ENCODE data around the gene ATP5ME. TPM values are rescaled to one million over a fixed set of nuclear protein-coding genes. Genes with fewer than 3 reads are reported as not detected.

Gene ATP5ME
- polyA plus RNA-seq, 1 of the 3 experiments (the other 2 are of a cell fraction), result 1,185 TPM

DNA sequence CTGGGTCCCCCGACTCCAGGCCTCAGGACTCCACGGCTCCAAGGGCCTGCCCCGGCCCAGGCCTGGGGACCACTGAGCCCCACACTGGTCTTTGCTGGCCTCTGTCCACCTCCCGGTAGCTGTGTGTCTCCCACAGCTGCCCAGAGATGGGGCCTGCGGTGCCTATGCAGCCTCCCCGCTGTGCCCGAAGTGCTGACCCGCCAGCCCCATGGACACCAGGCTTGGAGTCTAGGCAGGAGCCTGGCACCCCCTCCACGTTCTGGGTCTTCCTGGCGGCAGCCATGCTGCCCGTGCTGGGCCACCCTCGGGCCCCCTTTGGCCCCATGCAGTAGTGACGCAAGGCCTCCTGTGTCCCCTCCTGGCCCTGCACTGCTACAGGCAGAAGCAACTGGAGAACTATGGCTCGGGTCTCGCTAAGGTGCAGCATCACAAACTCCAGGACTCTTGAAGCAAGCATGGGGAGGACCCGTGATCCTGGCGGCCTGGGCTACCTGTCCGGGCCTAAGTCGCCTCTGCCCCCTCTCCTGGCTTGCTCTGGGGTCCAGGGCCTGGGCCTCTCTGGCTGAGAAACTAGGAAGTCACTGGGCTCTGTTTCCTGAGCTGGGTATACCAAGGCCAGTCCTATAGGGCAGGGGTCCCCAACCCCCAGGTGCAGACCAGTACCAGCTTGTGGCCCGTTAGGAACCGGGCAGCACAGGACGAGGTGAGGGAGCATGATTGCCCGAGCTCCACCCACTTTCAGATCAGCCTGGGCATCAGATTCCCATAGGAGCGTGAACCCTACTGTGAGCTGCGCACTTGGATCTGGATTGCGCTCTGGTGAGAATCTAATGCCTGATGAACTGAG is 1.2 kb upstream of the ATP5ME start:
- Histone ChIP-seq H3K79me2 (ENCODE audit: insufficient read depth) (peaks cover 28% of the 10 kb centered on the region), H3K9me2 (no peaks in the 10 kb centered on the region), H4K20me1 (ENCODE audit: insufficient read depth) (no peaks in the 10 kb centered on the region), H3K4me2 (peak overlapping the region; percentile 99), H3K27ac (ENCODE audit: low read depth in 2 of 2, low read length in 1 of 2) (peak overlapping the region; percentile 63 to 84), H3K4me3 (ENCODE audit: low read depth in 2 of 2, low read length in 1 of 2) (peak overlapping the region; percentile 87 to 95), H3K4me1 (ENCODE audit: control insufficient read depth in 1 of 2, insufficient read depth in 2 of 2, low read depth in 1 of 2, low read length in 1 of 2) (peaks cover 6 to 27% of the 10 kb centered on the region in 2 experiments; a peak in 1 of 4 replicates), H2AFZ (ENCODE audit: low read depth) (0 out of 2 replicates have a peak overlapping the region, but pooled peaks have one; percentile 72), H3K9ac (peak overlapping the region; percentile 96), H3K27me3 (ENCODE audit: insufficient read depth) (no peaks in the 10 kb centered on the region), H3F3A (replicated peaks; ENCODE audit: insufficient read depth) (no peaks in the 10 kb centered on the region), H3K36me3 (replicated peaks in 1 of 2; ENCODE audit: control insufficient read depth in 1 of 2, insufficient read depth in 2 of 2, low read length in 1 of 2) (peaks cover 13 to 18% of the 10 kb centered on the region in 2 experiments), H3K9me3 (no peaks in the 10 kb centered on the region)
- peak; percentile 60 for DNase-seq
- ChIA-PET POLR2A (interaction anchor here (2.1 to 2.5 kb wide), 2 partner anchors 9 to 11 kb away, joined by 8 to 24 read pairs; no protein-coding TSS in a partner anchor), CTCF (interaction anchor here (0.6 to 2.8 kb wide), 7 partner anchors 9 to 954 kb away, joined by 3 to 20 read pairs (median 3); no protein-coding TSS in a partner anchor)
- TF ChIP-seq NRF1 (IDR thresholded peaks at IDR 0.05; ENCODE audit: low read depth, low read length) (no peak), EZH2phosphoT487 (IDR thresholded peaks at IDR 0.05; ENCODE audit: borderline replicate concordance, low read depth) (no peak), EP300 (IDR thresholded peaks at IDR 0.05; ENCODE audit: borderline replicate concordance in 1 of 2, low read depth in 1 of 2, low read length in 1 of 2) (no peak), POLR2AphosphoS5 (IDR thresholded peaks at IDR 0.05; ENCODE audit: low read depth, low read length) (peak; percentile 31; the same call in 1 of the 2 replicates), MEF2A (IDR thresholded peaks at IDR 0.05; ENCODE audit: borderline replicate concordance, low read depth) (no peak), RXRA (IDR thresholded peaks at IDR 0.05; ENCODE audit: borderline replicate concordance, low read depth) (no peak)
- TF ChIP-seq, protein P1, sequence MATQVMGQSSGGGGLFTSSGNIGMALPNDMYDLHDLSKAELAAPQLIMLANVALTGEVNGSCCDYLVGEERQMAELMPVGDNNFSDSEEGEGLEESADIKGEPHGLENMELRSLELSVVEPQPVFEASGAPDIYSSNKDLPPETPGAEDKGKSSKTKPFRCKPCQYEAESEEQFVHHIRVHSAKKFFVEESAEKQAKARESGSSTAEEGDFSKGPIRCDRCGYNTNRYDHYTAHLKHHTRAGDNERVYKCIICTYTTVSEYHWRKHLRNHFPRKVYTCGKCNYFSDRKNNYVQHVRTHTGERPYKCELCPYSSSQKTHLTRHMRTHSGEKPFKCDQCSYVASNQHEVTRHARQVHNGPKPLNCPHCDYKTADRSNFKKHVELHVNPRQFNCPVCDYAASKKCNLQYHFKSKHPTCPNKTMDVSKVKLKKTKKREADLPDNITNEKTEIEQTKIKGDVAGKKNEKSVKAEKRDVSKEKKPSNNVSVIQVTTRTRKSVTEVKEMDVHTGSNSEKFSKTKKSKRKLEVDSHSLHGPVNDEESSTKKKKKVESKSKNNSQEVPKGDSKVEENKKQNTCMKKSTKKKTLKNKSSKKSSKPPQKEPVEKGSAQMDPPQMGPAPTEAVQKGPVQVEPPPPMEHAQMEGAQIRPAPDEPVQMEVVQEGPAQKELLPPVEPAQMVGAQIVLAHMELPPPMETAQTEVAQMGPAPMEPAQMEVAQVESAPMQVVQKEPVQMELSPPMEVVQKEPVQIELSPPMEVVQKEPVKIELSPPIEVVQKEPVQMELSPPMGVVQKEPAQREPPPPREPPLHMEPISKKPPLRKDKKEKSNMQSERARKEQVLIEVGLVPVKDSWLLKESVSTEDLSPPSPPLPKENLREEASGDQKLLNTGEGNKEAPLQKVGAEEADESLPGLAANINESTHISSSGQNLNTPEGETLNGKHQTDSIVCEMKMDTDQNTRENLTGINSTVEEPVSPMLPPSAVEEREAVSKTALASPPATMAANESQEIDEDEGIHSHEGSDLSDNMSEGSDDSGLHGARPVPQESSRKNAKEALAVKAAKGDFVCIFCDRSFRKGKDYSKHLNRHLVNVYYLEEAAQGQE (IDR thresholded peaks at IDR 0.05; ENCODE audit: low read depth, low read length), result no peak
- TF ChIP-seq, protein P2, sequence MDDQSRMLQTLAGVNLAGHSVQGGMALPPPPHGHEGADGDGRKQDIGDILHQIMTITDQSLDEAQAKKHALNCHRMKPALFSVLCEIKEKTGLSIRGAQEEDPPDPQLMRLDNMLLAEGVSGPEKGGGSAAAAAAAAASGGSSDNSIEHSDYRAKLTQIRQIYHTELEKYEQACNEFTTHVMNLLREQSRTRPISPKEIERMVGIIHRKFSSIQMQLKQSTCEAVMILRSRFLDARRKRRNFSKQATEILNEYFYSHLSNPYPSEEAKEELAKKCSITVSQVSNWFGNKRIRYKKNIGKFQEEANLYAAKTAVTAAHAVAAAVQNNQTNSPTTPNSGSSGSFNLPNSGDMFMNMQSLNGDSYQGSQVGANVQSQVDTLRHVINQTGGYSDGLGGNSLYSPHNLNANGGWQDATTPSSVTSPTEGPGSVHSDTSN (IDR thresholded peaks at IDR 0.05), result no peak
- WGBS (ENCODE audit: low lambda C conversion rate), result 52% methylated on average over 13 of the region's 26 CpGs

Measured in SK-N-SH (cell line).